ENCODE measurements around the gene DPYSL5. TPM values are rescaled to one million over a fixed set of nuclear protein-coding genes. Genes with fewer than 3 reads are reported as not detected.

The DPYSL5 gene
- total and polyA plus RNA-seq, 9 of the 15 experiments (the other 6 are each of a cell fraction or from before 2014, with no cell fraction given), result 0.06 TPM; not detected in 8

GRCh38 chr2:26922405-26923188 is 74.7 kb downstream of the DPYSL5 start:
- POLR2A ChIA-PET, result interaction anchor here (0.6 to 1.5 kb wide), 4 partner anchors 76 to 238 kb away, joined by 3 read pairs; no protein-coding TSS in a partner anchor
- Histone ChIP-seq H3K4me1 (replicated peaks in 1 of 2; ENCODE audit: control insufficient read depth in 2 of 2, insufficient read depth in 2 of 2, low read length in 2 of 2) (no peaks in the 10 kb centered on the region), H2AFZ (ENCODE audit: low read depth, low read length) (no peak overlapping the region), H3K27me3 (ENCODE audit: control insufficient read depth in 2 of 2, insufficient read depth in 2 of 2, low read length in 2 of 2) (peaks cover 37 to 43% of the 10 kb centered on the region in 2 experiments), H3K27ac (ENCODE audit: extremely low read depth, low read depth, low read length) (no peak overlapping the region), H3K4me2 (ENCODE audit: insufficient read depth, low read length) (no peak overlapping the region; the same call in 1 of the 2 replicates), H3K79me2 (ENCODE audit: control insufficient read depth, insufficient read depth, low read length) (no peaks in the 10 kb centered on the region), H3K9me1 (ENCODE audit: control insufficient read depth, insufficient read depth, low read length) (no peaks in the 10 kb centered on the region), H3K9ac (ENCODE audit: insufficient read depth in 1 of 2, low read depth in 2 of 2, low read length in 2 of 2) (no peak overlapping the region), H3K4me3 (no peak overlapping the region), H3K36me3 (ENCODE audit: control insufficient read depth, insufficient read depth, low read length) (no peaks in the 10 kb centered on the region), H4K20me1 (replicated peaks; ENCODE audit: control insufficient read depth, insufficient read depth, low read length) (peaks cover 13% of the 10 kb centered on the region; the same call in 1 of the 2 replicates), H3K9me3 (replicated peaks; ENCODE audit: control insufficient read depth, insufficient read depth, low read depth, low read length) (no peaks in the 10 kb centered on the region)
- in situ Hi-C loops (cut with MboI) (no loop called here), intact Hi-C loops (cut with micrococcal nuclease) (loop anchor here (5.0 kb wide), 1 partner anchor 75 kb away; the partner anchor contains the start of gene DPYSL5)
- 3% methylated on average over 8 of the region's 8 CpGs for WGBS (ENCODE audit: insufficient coverage, low coverage, missing lambda C conversion rate)
- FAIRE-seq, result peak; percentile 75
- CTCF ChIA-PET (ENCODE audit: low intra/inter-chr PET ratio), result interaction anchor here (1.0 kb wide), 1 partner anchor 77 kb away, joined by 4 read pairs; no protein-coding TSS in a partner anchor
- TF ChIP-seq PHB2 (IDR thresholded peaks at IDR 0.05; ENCODE audit: low read depth), result no peak
- TF ChIP-seq, protein P1, sequence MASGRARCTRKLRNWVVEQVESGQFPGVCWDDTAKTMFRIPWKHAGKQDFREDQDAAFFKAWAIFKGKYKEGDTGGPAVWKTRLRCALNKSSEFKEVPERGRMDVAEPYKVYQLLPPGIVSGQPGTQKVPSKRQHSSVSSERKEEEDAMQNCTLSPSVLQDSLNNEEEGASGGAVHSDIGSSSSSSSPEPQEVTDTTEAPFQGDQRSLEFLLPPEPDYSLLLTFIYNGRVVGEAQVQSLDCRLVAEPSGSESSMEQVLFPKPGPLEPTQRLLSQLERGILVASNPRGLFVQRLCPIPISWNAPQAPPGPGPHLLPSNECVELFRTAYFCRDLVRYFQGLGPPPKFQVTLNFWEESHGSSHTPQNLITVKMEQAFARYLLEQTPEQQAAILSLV (tag; IDR thresholded peaks at IDR 0.05), result no peak
- no peak for TF ChIP-seq TFE3 (CRISPR knock-in tag; IDR thresholded peaks at IDR 0.05)
- TF ChIP-seq EGR1 (conservative IDR thresholded peaks at IDR 0.05), result 0 out of 2 replicates have a peak, but pooled peaks have one; percentile 28
- peak; percentile 40; the same call in 1 of the 2 replicates for TF ChIP-seq SMC3 (conservative IDR thresholded peaks at IDR 0.05; ENCODE audit: insufficient read depth, low read depth, low read length)
- TF ChIP-seq SPI1 (IDR thresholded peaks at IDR 0.05; ENCODE audit: borderline replicate concordance, low read depth, low read length), result peak; percentile 24; the same call in 1 of the 2 replicates
- TF ChIP-seq RAD21 (CRISPR knock-in tag; conservative IDR thresholded peaks at IDR 0.05 in 1 of 2, IDR thresholded peaks at IDR 0.05 in 1 of 2), result peak; percentile 38 to 60
- no peak for TF ChIP-seq ZNF449 (CRISPR knock-in tag; IDR thresholded peaks at IDR 0.05)
- TF ChIP-seq BHLHE40 (IDR thresholded peaks at IDR 0.05; ENCODE audit: low read length), result 0 out of 2 replicates have a peak, but pooled peaks have one; percentile 11
- peak; percentile 64 to 87 (median 70) for TF ChIP-seq CTCF (IDR thresholded peaks at IDR 0.05 in 2 of 3, conservative IDR thresholded peaks at IDR 0.05 in 1 of 3; ENCODE audit: insufficient read depth in 2 of 3, low read depth in 1 of 3, low read length in 3 of 3)
- BruUV-seq (replicated peaks), result no TSS peak
- ATAC-seq, result peak; percentile 96
- peak; percentile 54 to 69 (median 58) for DNase-seq (ENCODE audit: extremely low read depth in 1 of 4, low spot score in 3 of 4)

All from K562 (cell line).